ENCODE measurements around the gene SLBP.

The SLBP gene

DNA sequence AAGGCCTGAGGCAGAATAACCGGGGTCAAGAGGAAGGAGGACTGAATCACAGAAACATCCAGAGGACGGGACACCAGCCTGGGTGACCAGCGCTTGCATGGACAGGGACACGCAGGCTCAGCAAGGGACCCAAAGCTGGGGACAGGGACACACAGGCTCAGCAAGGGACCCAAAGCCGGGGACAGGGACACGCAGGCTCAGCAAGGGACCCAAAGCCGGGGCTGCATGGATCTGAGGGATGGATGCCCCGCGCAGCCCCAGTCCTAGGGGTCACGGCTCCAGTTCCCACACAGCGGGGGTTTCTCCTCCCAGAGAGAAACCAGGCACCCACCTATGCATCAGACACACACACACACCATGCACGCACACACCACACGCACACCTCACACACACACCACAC lies 60.5 kb downstream of the SLBP start:
- DNase-seq (ENCODE audit: low read depth), result no peak

GRCh38 chr4:1648962-1649361 lies 63.2 kb downstream of the SLBP start:
- no peak for DNase-seq (ENCODE audit: low read depth)

DNA sequence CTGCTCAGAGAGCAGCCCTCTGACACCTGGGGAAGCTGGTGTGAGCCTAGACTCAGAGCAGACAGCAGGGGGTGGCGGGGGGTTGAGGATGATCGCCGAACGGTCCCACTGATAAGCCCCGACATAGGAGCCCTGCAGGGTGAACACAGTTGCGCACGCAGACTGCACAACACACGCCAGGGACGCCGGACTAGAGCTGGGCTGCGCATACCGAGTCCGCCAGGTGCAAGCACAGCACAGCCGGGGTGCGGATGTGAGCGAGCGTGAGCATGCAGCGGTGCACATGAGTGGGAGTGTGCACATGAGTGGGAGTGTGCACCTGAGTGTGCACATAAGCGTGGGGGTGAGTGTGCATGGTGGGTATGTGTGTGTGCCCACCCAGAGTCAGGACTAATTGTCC lies 64.7 kb downstream of the SLBP start:
- no peak for DNase-seq (ENCODE audit: low read depth)

- no peak for DNase-seq (ENCODE audit: low read depth)
Measured at GRCh38 chr4:1646690-1647089, 65.4 kb downstream of the SLBP start.

DNA sequence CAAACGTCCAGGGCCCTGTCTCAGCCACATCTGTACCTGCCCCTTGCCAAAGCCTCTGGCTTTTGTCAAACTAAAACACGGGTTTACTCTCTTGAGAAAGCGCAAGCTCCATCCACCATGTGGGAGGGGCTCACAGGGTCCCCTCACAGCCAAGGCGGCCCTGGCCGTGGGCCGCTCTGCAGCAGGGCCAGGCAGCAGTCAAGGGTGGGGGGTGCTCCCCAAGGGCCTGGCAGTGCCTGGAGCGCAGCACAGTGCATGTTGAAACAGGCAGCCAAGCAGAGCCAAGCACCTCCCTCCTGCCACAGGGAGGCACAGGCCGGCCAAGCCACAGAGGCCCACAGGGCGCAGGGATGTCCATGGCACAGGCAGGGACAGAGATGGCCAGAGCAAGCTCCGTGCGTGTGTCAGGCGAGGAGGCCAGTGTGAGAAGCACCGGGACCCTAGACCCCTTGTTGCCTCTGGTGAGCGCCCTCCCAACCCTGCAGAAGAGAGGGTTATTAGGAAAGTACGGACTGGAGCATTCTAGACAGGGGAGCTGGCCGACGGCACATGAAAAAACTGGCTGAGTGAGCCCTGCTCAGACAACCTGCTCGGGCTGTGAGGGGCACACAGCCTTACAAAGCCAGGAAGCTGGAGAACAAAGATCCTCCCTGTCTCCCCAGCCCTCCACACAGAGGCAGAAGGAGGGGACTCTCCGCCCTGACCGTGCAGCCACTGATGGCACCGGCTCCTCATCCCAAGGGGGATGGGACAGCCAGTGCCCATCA lies 67.0 kb downstream of the SLBP start:
- no peak for DNase-seq (ENCODE audit: low read depth)

DNA sequence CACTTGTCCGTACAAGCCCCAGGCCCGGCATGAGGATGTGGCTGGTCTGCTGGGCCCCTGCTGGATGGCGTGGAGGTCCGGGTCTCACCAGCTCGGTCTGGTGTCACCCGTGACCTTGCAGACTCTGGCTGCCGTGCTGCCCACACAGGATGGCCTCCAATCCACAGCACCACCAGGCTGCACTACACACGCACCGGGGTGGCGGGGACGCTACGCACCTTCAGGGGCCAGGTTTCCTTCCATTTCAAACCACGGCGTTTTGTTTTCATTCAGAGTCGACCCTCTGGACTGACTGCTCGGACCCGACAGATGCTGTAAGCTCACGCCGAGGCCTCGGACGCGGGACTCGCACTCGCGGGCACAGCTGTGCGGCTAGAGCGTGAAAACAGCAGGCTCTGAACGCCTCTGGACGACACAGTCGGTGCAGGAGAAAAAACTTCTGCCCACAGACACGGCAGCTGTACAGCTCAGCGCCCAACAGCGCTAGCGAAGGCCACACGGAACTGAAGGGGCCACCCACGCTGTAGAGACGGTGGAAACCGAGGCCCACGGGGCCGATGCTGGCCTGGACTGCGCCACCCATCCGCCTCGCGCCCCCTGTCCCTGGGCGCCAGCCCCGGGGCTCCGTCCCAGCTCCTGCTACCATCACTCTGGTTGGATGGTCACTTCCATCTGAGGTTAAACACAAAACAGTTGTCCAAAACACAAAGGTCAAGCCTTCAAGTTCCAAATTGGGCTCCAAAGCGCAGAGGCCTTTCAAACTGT lies 68.0 kb downstream of the SLBP start:
- no peak for DNase-seq (ENCODE audit: low read depth)

Data from activated T-helper 9 cell treated with anti-CD3 and anti-CD28 coated beads, Interleukin-2, amount 50 U/mL, for 16 hours (primary cell).